ENCODE measurements around the gene MEIS2.

The MEIS2 gene

DNA sequence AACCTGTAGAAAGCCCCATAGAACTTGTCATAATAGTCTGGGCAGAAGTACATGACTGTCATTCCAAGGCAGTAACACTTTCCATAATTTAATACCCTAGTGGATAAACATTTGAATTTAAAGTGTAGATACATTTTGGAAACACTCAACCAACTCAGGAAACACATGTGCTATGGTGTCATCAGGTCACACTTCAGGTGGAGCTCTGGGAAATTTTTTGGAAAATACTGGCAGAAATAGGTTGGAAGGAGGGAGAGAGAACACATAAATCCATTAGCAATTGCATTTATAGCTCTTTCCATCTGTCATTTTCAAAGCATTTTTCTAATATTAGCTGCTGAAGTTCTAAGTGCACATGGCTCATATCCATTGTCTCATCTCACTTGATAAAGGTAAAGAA lies 135.7 kb downstream of the MEIS2 start:
- no peak for DNase-seq (ENCODE audit: low spot score)

DNA sequence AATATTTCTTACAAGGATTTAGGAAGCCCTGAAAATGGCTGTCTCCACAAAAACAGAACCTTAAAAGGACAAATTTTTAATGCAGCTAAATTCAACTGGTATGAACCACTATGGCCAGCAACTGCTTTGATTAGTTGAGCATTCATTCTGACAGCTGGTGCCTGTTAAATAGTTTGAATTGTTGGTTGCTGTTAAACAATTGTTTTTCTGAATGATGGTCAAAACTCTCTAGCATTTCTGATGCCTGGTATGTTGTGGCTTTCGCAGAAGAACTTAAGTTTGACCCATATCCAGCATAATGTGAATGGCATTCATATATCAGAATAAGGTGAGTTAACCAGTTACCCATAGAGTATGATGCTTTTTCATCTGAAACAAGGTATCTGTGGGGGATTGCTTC lies 138.4 kb downstream of the MEIS2 start:
- no peak for DNase-seq (ENCODE audit: low spot score)

GRCh38 chr15:36960947-36961227 lies 139.5 kb downstream of the MEIS2 start:
- DNase-seq (ENCODE audit: low spot score) = no peak

- no peak for DNase-seq (ENCODE audit: low spot score)
Measured at GRCh38 chr15:36960179-36960946, 140.0 kb downstream of the MEIS2 start.

GRCh38 chr15:36959746-36960145 lies 140.6 kb downstream of the MEIS2 start:
- DNase-seq (ENCODE audit: low spot score) = no peak

GRCh38 chr15:36958606-36959005 lies 141.7 kb downstream of the MEIS2 start:
- DNase-seq (ENCODE audit: low spot score) = no peak

GRCh38 chr15:36954486-36954885 lies 145.9 kb downstream of the MEIS2 start:
- no peak for DNase-seq (ENCODE audit: low spot score)

DNA sequence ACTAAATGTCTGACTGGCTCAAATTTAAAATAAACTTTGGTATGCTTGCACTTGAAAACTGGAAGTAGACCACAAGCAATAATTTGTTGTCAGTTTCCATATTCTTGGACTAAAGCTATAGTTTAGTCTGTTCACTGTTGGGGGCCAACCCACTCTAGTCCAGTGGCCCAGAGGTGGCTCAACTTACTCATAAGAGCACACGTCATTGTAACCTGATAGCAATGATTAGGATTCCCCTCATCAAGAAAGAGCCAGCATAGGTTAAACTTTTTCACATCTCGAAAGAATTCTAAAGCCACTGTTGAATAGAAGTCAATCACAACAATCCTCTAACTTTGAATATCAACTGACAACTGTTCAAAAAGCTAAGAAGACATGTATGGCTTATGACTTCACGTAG lies 147.0 kb downstream of the MEIS2 start:
- no peak for DNase-seq (ENCODE audit: low spot score)

- DNase-seq (ENCODE audit: low spot score) = no peak
Measured at GRCh38 chr15:36951731-36952247, 148.6 kb downstream of the MEIS2 start.

DNA sequence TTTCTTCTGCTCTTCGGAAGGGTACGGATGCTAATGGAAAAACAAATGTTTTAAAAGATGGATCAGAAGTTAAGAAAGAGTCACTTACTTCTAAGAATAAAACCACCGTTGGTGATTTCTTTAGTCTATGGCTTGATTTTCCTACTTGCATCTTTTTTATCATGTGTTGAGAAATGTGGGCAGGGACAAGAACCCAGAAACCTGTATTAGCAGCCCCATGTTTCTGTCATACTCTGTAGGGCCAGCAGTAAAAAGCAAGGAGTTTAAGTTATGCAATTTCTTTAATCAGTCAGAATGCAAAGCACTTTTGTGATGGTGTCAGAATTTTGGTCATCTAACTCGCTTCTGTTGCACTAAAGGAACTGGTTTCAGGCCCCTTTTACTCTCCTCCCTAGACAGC lies 150.0 kb downstream of the MEIS2 start:
- DNase-seq (ENCODE audit: low spot score) = no peak

DNA sequence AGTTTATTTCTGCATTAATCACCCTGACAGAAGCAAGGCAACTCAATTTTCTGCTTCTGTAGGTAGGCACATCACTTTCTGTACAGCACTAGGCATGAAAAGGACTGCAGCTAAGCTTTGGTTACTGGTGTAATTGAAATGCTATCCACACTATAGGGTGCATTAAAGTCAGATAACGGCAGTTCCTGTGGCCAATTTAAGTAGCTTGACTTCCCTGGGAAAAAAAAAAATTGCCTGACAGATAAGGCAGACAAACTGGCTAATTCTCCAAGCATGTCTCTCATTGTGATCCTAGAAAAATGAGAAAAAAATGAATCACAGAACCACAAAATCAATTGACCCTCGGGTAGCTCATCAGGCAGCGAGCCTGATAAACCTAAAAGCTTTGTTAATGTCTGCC lies 151.4 kb downstream of the MEIS2 start:
- DNase-seq (ENCODE audit: low spot score) = no peak

GRCh38 chr15:36947035-36947719 lies 153.2 kb downstream of the MEIS2 start:
- no peak for DNase-seq (ENCODE audit: low spot score)

DNA sequence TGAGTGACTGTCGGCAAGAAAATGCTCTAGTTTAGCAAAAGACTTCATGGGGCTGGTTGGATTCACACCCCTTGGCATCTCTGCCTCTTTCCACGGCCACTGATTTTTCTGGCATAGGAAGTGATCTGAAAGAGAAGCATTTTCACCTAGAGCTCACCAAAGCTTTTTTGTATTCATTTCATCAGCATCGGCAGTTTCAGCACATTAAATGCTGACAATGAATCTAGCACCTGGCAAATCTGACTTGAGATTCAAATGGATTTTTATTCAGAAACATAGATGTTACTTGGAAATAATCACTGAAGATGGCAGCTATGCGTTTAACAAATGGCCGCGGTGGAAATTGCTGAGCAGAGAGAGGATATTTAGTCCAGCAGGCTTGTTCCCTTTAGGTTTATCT lies 155.9 kb downstream of the MEIS2 start:
- DNase-seq (ENCODE audit: low spot score) = no peak

GRCh38 chr15:36943508-36944361 lies 156.6 kb downstream of the MEIS2 start:
- DNase-seq (ENCODE audit: low spot score) = no peak

GRCh38 chr15:36942248-36942827 lies 158.0 kb downstream of the MEIS2 start:
- no peak for DNase-seq (ENCODE audit: low spot score)

- DNase-seq (ENCODE audit: low spot score) = no peak
Measured at GRCh38 chr15:36941798-36942197, 158.6 kb downstream of the MEIS2 start.

DNA sequence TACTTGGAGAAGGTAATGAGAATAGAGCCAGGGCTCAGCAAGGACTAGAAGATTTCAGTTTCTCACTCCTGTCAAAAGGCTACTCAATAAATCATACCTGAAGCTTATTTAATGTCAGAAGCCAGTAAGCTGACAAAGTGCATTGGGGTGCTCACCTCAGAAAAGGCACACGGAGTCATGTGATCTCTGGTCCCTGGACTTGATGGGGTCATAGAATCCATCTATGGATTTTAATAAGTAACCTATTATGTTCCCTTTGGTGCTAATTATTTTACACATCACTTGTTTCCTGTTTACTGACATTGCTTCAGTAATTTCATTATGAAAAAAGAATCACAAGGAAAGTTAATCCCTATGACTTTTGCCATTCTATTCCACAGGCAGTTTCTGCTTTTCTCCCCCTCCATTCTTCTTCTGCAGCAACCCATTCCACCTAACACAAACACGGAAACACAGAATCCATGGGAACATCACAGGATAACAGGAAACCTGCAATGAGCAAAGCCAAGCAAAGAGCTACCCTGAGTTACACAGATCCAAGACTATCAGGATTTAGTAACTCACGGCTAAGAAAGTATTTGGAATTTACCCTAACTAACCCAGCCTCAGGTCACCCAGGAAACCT lies 159.6 kb downstream of the MEIS2 start:
- no peak for DNase-seq (ENCODE audit: low spot score)

GRCh38 chr15:36940219-36940618 lies 160.1 kb downstream of the MEIS2 start:
- no peak for DNase-seq (ENCODE audit: low spot score)

DNA sequence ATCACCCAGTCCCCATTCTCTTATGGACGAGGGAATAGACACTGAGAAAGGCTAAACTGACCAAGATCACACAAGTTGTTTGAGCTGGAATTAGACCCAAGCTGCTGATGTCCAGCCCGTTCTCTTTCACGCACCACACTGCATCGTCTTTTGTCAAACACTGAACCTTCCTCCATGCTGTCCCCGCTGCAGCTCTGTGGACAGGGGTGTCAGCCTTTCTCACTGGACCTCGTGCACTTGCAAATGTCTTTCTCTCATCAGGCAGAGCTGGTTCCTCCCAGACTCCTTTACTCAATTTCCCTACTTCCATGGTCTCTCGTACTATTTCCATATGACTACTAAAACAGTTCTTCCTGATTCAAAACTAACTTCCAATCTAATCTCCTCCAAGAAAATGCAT lies 161.6 kb downstream of the MEIS2 start:
- no peak for DNase-seq (ENCODE audit: low spot score)

- no peak for DNase-seq (ENCODE audit: low spot score)
Measured at GRCh38 chr15:36938131-36938530, 162.2 kb downstream of the MEIS2 start.

- no peak for DNase-seq (ENCODE audit: low spot score)
Measured at GRCh38 chr15:36936613-36937012, 163.7 kb downstream of the MEIS2 start.

Measured in NAMALWA (cell line).